Upper lobe of left lung (tissue), 4 donors: ENCODE measurements around the gene ZNF77.

Source experiments
- CTCF ChIP-seq, 6 experiments: fragments of 450-650 bp in 4 of 6; fragments of 200-600 bp in 2 of 6; sonication (generic) in 2 of 6; IDR thresholded peaks; one replicate each; pipeline ENCODE4 v1.5.1; 2016 to 2019; ENCODE audit warnings: antibody characterized with exemption in 6 of 6
- POLR2AphosphoS5 ChIP-seq, 2 donors: sonication (generic); formaldehyde crosslinking; IDR thresholded peaks; one replicate each; pipeline ENCODE4 v1.5.1; 2017; ENCODE audit warnings: antibody characterized with exemption in 2 of 2

- TF ChIP-seq POLR2AphosphoS5 (IDR thresholded peaks at IDR 0.05) (no peak), CTCF (IDR thresholded peaks at IDR 0.05) (no peak)
Measured at GRCh38 chr19:2981898-2982297, 37.1 kb upstream of the ZNF77 start.
